ENCODE results near the gene PARD3.

DNA sequence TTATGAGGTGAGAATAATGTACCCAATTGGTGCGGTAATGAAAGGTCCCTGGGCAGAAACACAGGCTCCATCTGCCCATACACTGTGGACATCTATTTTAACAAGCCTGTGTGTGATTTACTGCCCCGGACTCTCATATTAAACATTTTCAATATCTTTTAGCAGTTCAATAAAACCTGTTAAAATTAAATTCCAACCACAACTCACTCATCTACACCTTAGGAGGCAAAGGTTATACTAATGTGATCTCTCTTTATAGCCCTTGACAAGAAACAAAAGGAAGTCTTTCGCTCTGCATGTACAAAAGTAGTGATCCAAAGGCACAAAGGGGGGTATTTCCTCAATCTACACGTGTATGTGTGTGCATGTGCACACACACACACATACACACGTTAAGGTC is 186.0 kb downstream of the PARD3 start:
- TF ChIP-seq EZH2 (IDR thresholded peaks at IDR 0.05; ENCODE audit: insufficient read depth, poor library complexity, severe bottlenecking), result no peak
- no peak for TF ChIP-seq EZH2phosphoT487 (IDR thresholded peaks at IDR 0.05; ENCODE audit: insufficient read depth, low read depth)
